ENCODE measurements around the gene CD164L2.
A peak's percentile ranks its signal among the peaks of the same experiment; 100 is the strongest.
"Not testable (repeated sequence)": the region's sequence is repeated elsewhere in the genome, so short reads cannot be mapped to it uniquely, and the experiment has no call there.

The CD164L2 gene

DNA sequence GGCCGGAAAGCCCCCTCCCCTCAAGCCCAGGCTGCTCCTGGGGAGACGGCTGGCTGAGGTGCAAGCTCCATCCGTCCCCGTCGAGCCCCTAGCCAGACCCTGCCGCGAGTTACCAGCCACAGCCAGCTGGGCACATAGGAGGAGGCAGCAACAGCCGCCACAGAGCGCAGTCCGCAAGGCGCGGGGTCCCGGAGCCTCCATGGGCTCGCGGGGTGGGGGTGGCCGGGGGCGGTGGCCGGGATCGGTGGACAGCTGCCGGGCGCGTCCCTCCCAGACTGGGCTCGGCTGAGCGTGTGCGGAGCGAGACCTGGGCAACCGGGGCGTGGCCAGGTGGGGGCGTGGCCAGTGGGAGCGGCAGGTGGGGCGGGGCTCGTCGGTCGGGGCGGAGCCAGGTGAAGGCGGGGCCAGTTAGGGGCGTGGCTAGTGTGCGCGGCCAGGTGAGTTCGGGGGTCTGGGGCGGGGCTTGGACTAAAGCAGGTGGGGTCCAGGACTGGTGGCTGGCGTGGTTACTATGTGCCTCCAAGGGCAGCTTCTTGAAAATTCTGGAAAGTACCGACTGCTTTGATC, at the start of gene CD164L2:
TSS of gene CD164L2 (minus strand) at position 295 of the 567 bp plus-strand sequence. CDS start at position 201, 94 bp downstream.
- no peak for DNase-seq (ENCODE audit: low spot score)

DNA sequence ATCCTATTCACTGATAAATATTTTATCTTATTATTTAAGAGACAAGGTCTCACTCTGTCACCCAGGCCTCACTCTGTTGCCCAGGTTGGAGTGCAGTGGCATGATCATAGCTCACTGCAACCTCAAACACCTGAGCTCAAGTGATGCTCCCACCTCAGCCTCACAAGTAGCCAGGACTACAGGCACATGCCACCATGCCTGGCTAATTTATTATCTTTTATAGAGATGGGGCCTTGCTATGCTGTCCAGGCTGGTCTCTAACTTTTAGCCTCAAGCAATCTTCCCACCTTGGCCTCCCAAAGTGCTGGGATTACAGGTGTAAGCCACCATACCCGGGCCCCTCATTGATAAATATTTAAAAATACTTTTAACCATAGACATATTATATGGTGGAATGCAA, 49.6 kb upstream of the CD164L2 start:
- not testable (repeated sequence) for DNase-seq (ENCODE audit: low spot score)

DNA sequence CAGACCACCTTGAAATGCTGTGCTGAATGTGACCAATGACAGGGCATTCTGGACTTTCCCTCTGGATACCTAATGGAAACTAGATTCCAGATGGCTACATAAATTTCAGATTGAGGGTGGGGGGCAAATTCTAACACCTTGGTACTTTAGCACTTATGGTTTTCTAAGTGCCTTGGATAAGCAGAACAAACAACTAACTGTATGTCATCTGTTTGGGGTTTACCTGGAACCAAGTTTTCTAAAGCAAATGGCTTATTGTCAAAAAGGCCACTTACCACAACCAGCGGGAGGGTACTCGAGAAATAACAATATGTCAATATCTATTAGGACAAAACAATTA, 48.4 kb upstream of the CD164L2 start:
- no peak for DNase-seq (ENCODE audit: low spot score)

DNA sequence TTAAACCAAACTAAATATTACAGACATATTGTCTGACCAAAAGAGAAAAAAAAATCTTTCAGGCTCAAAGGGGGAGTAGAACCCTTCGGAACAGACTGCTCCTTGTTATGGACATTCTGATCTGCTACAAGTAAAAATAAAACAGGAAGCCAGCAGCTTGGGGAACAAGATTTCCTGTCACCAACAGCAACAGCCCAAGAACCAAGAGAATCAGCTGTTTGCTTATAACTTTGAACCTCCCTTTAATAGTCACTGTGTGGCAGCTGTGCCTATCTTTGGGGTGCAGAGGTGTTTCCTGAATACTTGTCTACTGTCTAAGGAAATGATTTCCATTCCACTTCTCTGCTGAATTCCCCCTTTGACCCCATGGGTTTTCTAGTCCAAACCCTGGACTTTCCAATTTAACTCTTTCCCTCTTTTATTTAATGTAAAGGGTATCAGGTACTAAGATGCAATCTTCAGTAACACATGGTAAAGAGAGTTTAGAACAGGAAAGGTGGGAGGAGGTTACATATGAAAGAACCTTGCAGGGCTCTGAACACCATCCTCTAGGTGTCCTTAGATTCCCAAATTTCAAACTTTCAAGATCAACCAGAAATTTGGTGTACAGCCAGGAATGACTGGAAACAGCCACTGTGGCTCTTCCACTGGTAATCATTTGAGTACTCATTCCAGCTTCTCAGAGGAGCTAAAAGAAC, 47.9 kb upstream of the CD164L2 start:
- DNase-seq (ENCODE audit: low spot score): peak; percentile 65

DNA sequence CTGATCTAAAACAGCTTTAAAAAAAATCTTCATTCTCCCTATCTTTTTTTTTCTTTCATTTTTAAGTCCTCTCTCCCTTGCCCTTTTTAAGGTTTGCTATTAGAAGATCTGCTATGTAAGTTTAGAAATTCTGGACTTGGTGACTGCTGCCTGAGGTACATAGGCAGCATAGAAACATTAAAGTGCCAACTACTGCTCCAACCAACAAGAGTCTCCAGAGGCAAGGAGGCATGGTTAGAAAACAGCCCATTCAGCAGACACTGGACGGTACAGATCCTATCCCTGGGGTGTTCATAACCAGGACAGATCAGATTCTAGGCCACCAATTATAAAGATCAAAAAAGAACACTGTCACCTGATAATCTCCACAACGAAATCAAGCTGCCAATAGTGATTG, 45.9 kb upstream of the CD164L2 start:
- no peak for DNase-seq (ENCODE audit: low spot score)

DNA sequence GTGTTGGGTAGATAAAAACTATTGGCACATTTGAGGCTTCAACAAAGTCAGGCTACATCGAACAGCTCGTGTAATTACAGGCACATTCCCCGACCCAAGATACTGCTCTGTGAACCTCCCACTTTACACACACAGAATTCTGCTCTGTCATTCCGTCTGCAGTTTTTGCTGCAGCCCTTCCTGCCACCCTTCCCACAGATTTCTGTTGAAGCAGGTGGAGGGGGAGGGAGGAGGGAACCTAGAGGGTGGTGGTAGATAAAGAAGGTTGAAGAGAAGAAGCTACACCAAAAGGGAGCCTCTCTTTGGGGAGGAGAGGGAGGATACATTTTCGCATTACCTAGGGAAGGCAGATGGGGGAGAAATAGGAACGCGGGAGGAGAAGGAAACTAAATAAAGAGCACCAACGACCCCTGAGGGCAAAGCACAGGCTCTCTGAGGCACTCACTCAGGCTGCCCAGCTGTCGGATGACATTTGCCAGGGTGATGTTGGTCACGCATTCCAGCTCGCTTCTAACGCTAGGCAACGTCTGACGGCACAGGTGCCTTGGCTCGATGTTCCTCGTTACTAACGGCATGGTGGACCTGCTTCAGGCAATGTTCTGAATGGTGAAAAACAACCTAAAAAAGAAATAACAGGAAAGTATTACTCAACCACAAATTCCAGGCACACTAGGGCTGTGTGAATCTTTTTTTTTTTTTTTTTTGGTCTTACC, 45.3 kb upstream of the CD164L2 start:
- DNase-seq (ENCODE audit: low spot score): peak; percentile 78

DNA sequence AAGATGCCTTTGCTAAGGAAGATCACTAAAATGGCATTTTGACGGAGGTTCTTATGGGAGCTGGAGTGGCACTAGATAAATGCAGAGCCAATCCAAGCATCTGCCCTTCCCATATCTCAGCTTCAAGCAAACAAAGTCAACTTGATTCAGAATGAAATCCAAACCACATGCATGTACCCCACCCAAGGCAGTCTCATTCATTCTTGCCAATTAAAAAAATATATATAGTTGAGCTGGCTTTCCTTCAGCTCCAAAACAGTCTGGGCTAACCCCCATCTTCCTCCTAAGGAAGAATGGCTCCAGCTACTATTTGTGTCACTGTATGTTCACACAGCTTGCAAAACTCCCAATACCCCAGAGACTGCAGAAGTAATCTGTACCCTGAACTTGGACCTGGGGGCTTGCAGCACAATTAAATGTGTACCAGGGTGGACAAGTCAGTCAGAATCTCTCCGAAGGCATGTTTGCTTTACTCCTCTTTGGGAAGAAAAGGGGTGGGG, 44.7 kb upstream of the CD164L2 start:
- no peak for DNase-seq (ENCODE audit: low spot score)

DNA sequence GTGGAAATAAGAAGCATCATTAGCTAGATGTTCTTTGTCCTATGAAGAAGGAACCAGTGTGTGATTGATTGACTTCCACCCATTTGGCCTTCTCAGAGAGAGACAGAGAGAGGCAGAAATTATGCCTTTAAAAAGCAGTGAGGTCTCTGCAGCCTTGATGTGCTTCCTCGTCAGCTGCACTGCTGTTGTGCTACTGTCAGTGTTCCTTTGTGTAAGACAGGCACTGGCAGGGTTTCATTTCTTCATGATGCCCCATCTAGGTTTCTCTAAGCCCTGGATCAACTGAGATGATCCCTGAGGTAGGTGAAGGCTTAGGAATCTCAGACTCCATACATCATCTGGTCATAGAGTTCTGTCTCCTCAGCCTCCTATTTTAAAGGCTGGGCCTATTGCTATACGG, 44.2 kb upstream of the CD164L2 start:
- no peak for DNase-seq (ENCODE audit: low spot score)

DNA sequence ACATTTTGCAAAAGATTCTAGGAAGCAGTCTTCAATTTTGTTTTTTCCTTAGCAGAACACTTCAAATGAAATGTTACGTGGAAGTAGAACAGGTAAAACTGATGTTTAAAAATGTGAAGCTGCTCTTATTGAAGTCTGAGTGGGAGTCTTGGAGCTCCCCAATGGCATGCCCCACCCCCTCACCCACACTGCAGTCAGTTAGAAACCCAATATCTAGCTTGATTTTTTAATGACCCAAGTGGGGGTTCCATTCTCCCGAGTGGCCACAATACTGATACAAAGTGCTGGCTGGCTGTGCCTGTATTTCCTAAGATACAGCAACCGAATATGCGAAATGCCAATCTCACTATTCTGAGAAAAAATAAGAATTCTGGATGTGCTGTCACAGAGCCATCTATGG, 40.6 kb upstream of the CD164L2 start:
- no peak for DNase-seq (ENCODE audit: low spot score)

DNA sequence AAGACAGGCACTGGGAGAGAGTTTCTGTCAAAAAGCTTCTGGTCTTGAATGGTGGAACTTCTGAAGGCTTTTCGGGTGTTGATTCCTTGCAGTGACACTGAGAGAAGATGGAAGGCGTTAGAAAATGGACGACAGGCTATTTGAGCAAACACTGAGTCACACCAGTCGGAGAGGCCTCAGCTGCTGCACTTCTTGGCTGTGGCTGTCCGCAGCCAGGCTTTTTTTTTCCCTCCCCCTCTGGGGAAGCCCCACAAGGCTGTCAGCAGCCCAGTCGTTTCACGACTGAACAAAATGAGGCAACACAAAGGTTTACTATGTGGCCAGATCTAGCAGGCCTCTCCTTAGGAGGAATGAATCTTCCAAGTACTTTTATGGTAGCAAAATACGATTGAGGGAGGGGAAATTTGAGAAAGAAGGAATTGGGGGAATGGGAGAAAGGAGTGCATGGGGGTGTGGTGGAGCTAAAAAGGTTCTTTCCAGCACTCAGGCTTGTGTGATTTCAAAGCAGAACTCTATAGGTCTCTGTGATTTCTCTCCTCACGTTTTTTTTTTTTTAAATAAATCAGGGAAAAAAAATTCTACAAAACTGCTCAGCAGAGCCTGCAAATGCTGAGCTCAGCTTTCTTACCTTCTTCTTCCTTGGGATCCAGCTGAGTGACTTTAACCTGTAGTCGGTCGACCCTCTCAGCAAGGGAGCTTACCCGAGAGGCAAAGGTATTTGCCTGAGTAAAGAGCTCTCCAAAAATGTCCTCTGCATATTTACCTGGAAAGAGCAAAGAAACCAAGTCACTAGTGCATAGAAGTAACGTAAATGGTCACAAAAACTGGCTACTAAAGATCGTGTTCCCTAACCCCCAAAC, 35.4 kb upstream of the CD164L2 start:
- peak; percentile 79 for DNase-seq (ENCODE audit: low spot score)

DNA sequence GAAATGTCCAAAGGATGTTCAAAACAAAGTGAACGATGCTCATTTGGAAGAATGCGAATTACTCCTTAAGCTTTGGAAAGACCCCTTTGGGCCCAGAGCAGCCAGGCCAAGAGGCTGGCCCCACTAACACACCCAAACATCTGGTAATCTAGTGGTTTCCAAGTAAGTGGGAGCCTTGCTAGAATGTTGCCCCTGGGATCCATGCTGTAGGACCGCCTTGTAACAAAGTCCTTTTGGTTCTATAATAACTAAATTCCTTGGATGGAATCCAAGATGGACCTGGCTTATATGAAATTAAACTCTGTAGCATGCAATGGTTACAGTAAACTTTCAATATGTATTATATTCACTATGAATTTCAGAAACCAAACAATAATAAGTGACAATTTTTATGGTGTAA, 34.6 kb upstream of the CD164L2 start:
- DNase-seq (ENCODE audit: low spot score): no peak

DNA sequence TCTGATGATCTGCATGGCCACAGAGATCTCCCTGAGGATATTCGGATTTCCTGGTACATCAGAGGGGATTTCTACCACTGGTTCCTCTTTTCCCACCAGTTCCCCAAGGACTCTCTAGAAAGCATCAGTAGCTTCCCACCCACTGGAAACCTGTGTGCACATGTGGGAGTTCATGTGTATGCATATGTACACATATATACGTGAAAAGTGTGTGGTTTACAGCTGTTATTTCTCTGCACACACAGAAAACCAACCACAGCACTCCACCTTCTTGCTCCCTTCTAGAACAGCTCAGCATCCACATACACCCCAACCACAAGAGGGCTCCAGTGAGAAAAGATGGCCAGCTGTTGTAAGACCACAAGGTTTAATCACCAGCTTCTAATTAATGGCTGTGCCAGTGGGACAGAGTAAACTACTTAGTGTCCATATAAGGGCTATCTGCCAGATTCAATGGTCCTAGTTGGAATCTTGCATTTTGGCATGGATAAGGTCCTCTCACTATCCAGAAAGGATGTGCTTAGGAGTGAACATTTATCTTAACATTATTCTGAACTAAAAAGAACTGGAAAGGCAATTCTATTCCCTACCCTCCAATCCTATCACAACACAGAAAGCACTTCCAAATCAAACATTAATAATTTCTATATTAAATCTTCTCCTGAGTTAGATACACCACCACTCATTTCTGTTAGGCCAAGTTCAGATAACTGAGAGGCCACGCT, 33.4 kb upstream of the CD164L2 start:
- DNase-seq (ENCODE audit: low spot score): peak; percentile 54

DNA sequence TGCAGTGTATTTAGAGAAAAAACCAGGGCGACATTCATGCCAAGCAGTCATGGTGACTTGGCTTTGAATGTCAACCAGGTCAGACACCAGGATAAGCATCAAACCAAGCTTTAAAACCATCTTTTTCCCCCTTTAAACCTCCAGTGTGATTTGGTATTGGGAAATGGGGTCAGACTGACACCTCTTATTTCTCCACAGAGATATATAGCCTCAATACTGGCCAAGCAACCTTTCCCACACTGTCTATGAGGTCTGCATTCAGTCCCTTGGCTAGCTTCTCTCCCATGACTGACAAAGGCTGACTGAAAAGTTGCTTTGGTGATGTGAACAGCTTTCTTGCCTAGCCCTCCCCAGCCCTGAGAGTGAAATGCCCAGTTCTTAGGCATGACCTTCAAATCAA, 31.0 kb upstream of the CD164L2 start:
- DNase-seq (ENCODE audit: low spot score): no peak

DNA sequence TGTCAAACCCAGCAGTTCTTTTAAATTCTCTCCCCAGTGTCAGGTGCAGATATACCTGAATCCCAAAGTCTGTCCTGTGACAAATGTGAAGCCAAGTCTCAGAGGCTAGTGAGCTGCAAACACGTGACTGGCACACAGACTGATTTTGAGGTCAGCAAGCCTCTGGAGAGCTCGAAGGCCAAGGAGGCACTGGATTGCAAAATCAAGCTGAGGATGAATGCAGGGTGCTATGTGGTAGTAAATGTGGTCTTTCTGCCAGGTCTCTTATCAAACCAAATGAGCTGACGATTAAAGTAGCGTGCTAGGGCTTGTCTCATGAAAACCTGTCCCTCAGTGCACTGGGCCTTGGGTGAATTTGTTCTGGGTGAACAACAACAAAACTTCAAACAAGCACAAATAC, 29.9 kb upstream of the CD164L2 start:
- DNase-seq (ENCODE audit: low spot score): no peak

DNA sequence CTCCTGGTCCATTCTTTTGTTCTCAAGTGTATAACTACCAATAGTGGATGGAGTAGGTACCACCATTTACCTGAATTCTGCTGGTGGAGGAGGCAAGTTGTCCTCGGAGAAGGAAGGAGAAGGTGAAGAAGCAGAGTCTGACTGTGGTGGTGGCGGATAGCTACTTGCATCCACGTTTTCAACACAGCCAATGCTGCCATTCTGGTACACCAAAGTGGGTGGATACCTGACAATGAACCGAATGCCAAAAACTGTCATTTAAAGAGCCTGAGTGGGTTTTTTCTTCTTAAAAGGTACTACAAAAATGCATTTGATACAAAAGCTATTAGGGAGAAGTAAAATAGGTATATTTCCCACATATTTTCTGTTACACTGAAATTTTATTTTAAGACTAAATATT, 29.4 kb upstream of the CD164L2 start:
- peak; percentile 58 for DNase-seq (ENCODE audit: low spot score)

DNA sequence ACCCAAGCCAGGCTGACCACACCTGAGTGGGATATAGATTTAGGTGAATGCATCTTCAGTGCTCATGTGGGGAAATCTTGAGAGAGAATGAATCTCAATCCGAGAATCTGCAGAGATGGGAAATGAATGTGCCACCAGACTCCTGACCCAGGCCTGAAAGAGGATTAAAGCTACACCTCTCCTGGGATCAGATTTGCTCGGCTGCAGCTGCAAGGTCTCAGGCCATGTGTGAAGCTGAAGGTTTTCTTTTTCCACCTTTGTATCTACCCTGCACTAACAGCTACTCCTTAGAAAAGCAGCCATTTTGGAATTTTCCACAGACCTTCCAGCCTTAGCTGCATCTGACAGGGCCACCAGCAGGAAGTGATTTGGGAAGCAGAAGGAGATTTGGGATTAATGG, 27.6 kb upstream of the CD164L2 start:
- no peak for DNase-seq (ENCODE audit: low spot score)

DNA sequence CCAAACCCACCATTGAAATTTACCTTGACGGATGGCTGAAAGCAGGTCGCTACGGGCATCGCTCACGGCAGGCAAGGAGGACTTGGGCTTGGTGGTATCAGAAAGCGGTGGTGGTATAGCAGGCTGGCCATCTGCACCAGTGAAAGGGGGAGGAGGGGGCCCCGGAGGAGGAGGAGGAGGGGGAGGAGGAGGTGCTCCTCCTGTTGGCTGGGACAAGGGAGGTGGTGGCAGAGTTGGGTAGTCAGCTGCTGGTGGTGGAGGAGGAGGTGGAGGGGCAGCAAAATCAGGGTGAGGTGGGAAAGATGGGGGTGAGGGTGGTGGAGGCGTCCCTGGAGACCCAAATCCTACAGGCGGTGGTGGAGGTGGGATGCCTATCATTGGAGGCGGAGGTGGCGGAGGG, 26.5 kb upstream of the CD164L2 start:
- DNase-seq (ENCODE audit: low spot score): no peak

DNA sequence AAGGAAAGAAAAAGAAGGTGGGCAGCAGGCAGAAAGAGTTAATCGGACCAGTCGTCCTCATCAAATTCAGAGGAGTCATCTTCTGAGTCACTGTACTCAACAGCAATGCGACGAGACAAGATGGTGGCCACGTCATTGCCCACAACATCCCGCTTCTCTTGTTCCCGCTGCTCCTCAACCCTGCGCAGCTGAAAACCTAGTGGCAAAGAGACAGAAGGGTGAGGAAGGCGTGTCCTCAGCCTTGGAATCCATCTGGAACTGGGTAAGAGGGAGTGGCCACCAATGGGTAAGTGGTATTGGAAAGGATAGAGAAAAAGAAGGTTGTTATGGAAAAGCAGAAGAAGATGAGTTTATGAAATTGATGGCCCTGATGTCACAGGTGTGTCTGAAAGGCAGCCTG, 25.0 kb upstream of the CD164L2 start:
- DNase-seq (ENCODE audit: low spot score): no peak

DNA sequence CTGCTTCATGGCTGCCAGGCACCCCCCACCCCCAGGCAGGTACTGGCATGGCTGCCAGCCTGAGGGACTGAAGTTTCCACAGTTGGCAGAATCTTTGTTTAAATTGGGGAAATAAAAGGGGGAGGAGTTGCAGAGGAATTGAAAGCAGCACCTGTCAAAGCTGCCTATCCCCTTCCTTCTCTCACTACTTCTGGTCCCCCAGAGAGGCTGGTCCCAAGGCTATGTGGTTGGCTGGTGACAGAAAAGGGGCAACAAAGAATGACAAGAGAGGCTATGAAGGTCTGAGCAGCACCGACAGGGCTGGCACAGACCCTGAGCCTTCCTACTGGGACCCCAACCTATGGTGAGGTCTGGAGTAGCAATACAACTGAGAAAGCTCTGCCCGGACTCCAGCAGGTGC, 23.7 kb upstream of the CD164L2 start:
- not testable (repeated sequence) for DNase-seq (ENCODE audit: low spot score)

DNA sequence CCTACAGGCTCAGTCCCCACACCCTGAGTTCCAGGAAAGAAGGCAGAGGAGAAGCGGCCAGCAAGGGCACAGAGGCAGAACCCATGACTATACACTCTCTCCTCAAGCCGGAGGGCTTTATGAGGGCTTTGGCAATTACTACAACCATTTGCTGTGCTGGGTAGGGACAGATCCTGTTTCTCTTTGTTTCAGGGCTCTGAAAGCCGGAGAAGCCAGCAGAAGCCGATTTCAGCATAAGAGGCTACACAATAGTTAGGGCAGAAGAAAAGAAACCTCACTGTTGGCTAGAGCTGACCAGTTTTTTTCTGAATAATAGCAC, 23.2 kb upstream of the CD164L2 start:
- DNase-seq (ENCODE audit: low spot score): no peak

DNA sequence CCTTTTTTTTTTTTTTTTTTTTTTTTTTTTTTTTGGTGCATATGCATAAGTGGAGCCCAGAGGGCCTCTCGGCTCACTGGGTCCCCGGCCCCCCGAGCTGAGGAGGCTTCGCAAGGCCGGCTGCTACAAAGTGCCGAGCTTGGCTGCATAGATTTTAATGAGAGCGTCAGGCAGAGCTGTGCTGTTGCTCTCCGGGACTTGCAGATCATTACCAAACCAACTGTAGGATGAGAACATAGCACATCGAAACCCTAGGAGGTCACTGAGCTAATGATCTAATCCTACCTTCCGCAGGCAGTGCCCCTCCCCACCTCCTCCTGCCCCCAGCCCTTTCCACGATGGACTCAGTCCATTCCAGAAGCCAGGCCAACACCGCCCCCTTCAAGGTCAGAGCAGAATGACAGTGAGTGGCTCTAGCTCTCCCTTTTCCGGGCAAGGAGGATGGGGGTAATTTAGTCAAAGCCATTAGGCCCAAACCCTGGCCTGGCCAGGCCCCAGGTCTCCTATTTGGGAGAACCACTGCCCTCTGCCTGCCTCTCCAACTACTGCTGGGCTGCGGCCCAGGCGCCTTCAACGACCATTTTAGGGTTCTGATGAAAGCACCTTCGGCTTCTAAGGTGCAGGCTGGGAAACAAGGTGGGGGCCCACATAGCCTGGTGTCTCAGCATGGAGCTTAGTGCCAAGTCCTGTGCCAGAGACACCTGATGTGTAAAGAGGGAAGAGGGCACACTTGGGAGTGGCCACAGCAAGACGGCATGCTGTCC, 22.6 kb upstream of the CD164L2 start:
- DNase-seq (ENCODE audit: low spot score): not testable (repeated sequence)
